Gastrocnemius medialis (tissue), 4 donors: ENCODE measurements around the gene FRMD4B. TPM values are rescaled to one million over a fixed set of nuclear protein-coding genes. Genes with fewer than 3 reads are reported as not detected.

Experiments used
- ATAC-seq, 2 donors: fragments of 150-250 bp; one replicate each; pipeline ENCODE4 v1.9.1; 2016
- DNase-seq, 2 donors: peaks; one replicate each; pipeline ENCODE4 v3.0.0-alpha.2; 2019
- H3K27ac ChIP-seq, 4 donors: fragments of 200-600 bp; sonication (generic); 1 replicate in 1 of 4; 2 replicates in 3 of 4; pipeline ENCODE4 v1.5.1; 2016 to 2018; ENCODE audit warnings: mild to moderate bottlenecking in 2 of 4, moderate library complexity in 1 of 4
- H3K27me3 ChIP-seq, 3 donors: fragments of 200-600 bp; sonication (generic) in 2 of 3; 1 replicate in 1 of 3; 2 replicates in 2 of 3; pipeline versions ENCODE4 v1.5.1 to v1.6.0; 2016 to 2019; ENCODE audit warnings: mild to moderate bottlenecking in 1 of 3, moderate library complexity in 1 of 3
- H3K36me3 ChIP-seq, 2 donors: fragments of 200-600 bp; sonication (generic) in 1 of 2; one replicate each; pipeline ENCODE4 v1.5.1; 2017 to 2018
- H3K4me1 ChIP-seq, 2 donors: fragments of 200-600 bp; sonication (generic) in 1 of 2; one replicate each; pipeline ENCODE4 v1.5.1; 2016 to 2017; ENCODE audit warnings: mild to moderate bottlenecking in 2 of 2
- H3K4me3 ChIP-seq, 4 donors: fragments of 200-600 bp; sonication (generic) in 3 of 4; 1 replicate in 1 of 4; 2 replicates in 3 of 4; pipeline ENCODE4 v1.5.1; 2016 to 2019; ENCODE audit warnings: mild to moderate bottlenecking in 2 of 4
- H3K9me3 ChIP-seq, 3 donors: fragments of 200-600 bp; sonication (generic) in 2 of 3; 1 replicate in 1 of 3; 2 replicates in 2 of 3; pipeline ENCODE4 v1.5.1; 2016 to 2019
- POLR2A ChIP-seq, 2 donors: fragments of 450-650 bp; IDR thresholded peaks; one replicate each; pipeline ENCODE4 v1.6.1; 2017; ENCODE audit warnings: antibody characterized with exemption in 2 of 2, mild to moderate bottlenecking in 2 of 2, moderate library complexity in 2 of 2
- in situ Hi-C, 4 donors: fragments of 200-750 bp; cut with MboI; loops; one replicate each; pipeline versions ENCODE4 v1.15.0 to v1.8.0; 2017; ENCODE audit warnings: low sequenced_read_pairs in 4 of 4
- intact Hi-C: fragments of 100-400 bp; cut with DNase I; formaldehyde crosslinking; loops from one replicate; pipeline ENCODE4 v1.15.1; 2023; ENCODE audit warnings: low total_unique reads
- total RNA-seq, 4 donors: library from RNA; depleted of rRNA; stranded (reverse); fragments of >200 nt; gene quantifications; one replicate each; pipeline versions ENCODE4 v1.1.0 to v1.2.3, GENCODE V29; 2016
- TF ChIP-seq, protein P1 (sequence below), 5 experiments: fragments of 450-650 bp in 3 of 5; fragments of 200-600 bp in 2 of 5; sonication (generic) in 2 of 5; IDR thresholded peaks in 4 of 5; conservative IDR thresholded peaks in 1 of 5; 1 replicate in 4 of 5; 2 replicates in 1 of 5; pipeline ENCODE4 v1.5.1; 2016 to 2019; ENCODE audit warnings: antibody characterized with exemption in 5 of 5, mild to moderate bottlenecking in 3 of 5, moderate library complexity in 3 of 5

The FRMD4B gene
- total RNA-seq, 4 donors from 2014 or later: 0.29 to 3.6 (median 1.7) TPM

DNA sequence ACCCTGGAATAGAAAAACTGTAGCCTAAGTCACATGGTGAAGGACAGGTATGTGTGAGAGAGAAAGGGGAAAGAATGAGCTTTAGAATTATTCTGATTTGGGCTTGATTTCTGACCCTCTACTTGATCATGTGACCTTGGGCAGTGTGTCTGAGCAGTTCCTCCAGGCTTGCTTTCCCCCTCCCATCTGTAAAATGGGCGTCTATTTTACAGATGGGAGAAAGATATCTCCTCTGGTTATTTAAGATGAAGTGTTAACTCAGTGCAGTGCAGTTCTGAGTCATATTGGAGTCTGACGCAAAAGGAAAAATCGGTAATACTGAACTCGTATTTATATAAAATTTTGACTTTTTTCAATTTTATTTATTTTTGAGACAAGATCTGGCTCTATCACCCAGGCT, 225.4 kb downstream of the FRMD4B start:
- DNase-seq (no peak), ATAC-seq (no peak)
- Histone ChIP-seq H3K36me3 (no peaks in the 10 kb centered on the region), H3K27me3 (no peaks in the 10 kb centered on the region), H3K9me3 (no peaks in the 10 kb centered on the region), H3K27ac (no peak overlapping the region), H3K4me1 (no peaks in the 10 kb centered on the region), H3K4me3 (no peak overlapping the region)
- TF ChIP-seq, protein P1, sequence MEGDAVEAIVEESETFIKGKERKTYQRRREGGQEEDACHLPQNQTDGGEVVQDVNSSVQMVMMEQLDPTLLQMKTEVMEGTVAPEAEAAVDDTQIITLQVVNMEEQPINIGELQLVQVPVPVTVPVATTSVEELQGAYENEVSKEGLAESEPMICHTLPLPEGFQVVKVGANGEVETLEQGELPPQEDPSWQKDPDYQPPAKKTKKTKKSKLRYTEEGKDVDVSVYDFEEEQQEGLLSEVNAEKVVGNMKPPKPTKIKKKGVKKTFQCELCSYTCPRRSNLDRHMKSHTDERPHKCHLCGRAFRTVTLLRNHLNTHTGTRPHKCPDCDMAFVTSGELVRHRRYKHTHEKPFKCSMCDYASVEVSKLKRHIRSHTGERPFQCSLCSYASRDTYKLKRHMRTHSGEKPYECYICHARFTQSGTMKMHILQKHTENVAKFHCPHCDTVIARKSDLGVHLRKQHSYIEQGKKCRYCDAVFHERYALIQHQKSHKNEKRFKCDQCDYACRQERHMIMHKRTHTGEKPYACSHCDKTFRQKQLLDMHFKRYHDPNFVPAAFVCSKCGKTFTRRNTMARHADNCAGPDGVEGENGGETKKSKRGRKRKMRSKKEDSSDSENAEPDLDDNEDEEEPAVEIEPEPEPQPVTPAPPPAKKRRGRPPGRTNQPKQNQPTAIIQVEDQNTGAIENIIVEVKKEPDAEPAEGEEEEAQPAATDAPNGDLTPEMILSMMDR (IDR thresholded peaks at IDR 0.05 in 4 of 5, conservative IDR thresholded peaks at IDR 0.05 in 1 of 5): no peak
- no peak for TF ChIP-seq POLR2A (IDR thresholded peaks at IDR 0.05)
- intact Hi-C loops (loop anchor here (2.0 kb wide), 1 partner anchor 250 kb away; no protein-coding TSS in a partner anchor), in situ Hi-C loops (loop anchor here in 3 of 4 donors (5.0 to 10.0 kb wide), 5 partner anchors 147 to 512 kb away; no protein-coding TSS in a partner anchor)

DNA sequence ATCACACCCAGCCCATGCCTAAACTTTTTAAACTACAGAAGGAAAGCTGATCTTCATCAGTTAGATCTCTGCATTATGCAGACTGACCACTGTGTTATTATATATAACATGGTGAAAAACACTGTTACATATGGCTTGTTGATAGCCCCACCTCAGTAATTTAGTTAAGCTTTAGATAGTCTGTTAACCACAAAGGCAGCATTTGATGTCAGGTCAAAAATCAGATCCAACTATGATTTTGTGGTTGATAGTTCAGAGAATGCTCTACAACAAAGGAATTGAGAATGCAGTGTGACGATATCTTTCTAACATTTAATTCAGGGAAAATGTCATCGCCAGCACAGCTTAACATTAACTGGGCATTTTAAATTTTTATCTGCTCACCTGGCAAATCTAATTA, 225.8 kb downstream of the FRMD4B start:
- Histone ChIP-seq H3K27me3 (no peaks in the 10 kb centered on the region), H3K9me3 (no peaks in the 10 kb centered on the region), H3K4me1 (no peaks in the 10 kb centered on the region), H3K27ac (no peak overlapping the region), H3K4me3 (no peak overlapping the region), H3K36me3 (no peaks in the 10 kb centered on the region)
- in situ Hi-C loops (loop anchor here in 3 of 4 donors (5.0 to 10.0 kb wide), 5 partner anchors 147 to 512 kb away; no protein-coding TSS in a partner anchor), intact Hi-C loops (loop anchor here (2.0 kb wide), 1 partner anchor 251 kb away; no protein-coding TSS in a partner anchor)
- TF ChIP-seq, protein P1 (IDR thresholded peaks at IDR 0.05 in 4 of 5, conservative IDR thresholded peaks at IDR 0.05 in 1 of 5): no peak
- TF ChIP-seq POLR2A (IDR thresholded peaks at IDR 0.05): no peak
- DNase-seq (no peak), ATAC-seq (no peak)

DNA sequence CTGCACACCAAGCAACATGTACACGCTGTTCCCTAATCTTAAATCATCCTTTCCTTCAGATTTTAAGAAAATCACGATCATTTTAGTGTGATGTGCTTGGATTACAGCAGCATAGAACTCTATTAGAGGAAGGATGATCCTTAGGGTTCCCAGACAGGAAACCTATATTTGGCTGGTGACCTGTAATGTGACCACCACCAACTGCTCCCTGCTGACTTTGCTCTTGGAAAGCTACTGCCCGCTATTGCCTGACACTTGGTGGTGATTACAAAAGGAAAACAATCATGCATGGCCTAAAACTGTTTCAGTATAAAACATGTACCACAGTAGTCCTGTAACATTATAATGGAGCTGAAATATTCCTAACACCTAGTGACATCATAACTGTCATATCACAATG, 236.3 kb downstream of the FRMD4B start:
- Histone ChIP-seq H3K27me3 (no peaks in the 10 kb centered on the region), H3K4me3 (no peak overlapping the region), H3K9me3 (no peaks in the 10 kb centered on the region), H3K27ac (peak overlapping the region; percentile 60 to 77 (median 66)), H3K36me3 (no peaks in the 10 kb centered on the region), H3K4me1 (peaks cover 18 to 20% of the 10 kb centered on the region in 2 donors)
- DNase-seq: peak; percentile 42 to 46
- ATAC-seq: peak; percentile 98 to 99
- TF ChIP-seq, protein P1 (IDR thresholded peaks at IDR 0.05 in 4 of 5, conservative IDR thresholded peaks at IDR 0.05 in 1 of 5): no peak
- no peak for TF ChIP-seq POLR2A (IDR thresholded peaks at IDR 0.05)
- in situ Hi-C loops: no loop called here
- intact Hi-C loops: loop anchor here (1.0 kb wide), 1 partner anchor 28 kb away; no protein-coding TSS in a partner anchor

DNA sequence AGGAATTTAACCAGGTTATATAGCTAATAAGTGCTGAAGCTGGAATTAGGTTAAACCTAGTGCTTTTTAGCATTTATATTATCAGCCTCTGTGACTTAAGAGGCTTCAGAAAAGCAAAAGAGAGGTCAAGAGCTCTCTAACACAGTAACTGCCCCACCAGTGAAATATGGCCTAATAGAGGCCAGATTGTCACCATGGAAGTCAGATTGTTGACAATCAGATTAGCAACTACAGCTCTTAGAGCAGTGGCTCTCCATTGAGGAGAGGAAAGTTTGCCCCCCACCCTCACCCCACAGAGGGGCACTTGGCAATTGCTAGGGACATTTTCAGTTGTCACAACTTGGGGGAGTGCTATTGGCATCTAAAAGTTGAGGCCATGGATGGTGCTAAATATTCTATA, 240.2 kb downstream of the FRMD4B start:
- Histone ChIP-seq H3K27me3 (no peaks in the 10 kb centered on the region), H3K9me3 (no peaks in the 10 kb centered on the region), H3K4me1 (peaks cover 46 to 49% of the 10 kb centered on the region in 2 donors), H3K4me3 (no peak overlapping the region), H3K36me3 (no peaks in the 10 kb centered on the region), H3K27ac (peak overlapping the region in 1 of 4 donors; percentile 73)
- in situ Hi-C loops: no loop called here
- ATAC-seq: no peak
- no peak for TF ChIP-seq POLR2A (IDR thresholded peaks at IDR 0.05)
- TF ChIP-seq, protein P1 (IDR thresholded peaks at IDR 0.05 in 4 of 5, conservative IDR thresholded peaks at IDR 0.05 in 1 of 5): no peak
- DNase-seq: no peak
- intact Hi-C loops: no loop called here
